DND-41 (cell line): ENCODE results near the gene GYS1.
"Not testable (repeated sequence)": the region's sequence is repeated elsewhere in the genome, so short reads cannot be mapped to it uniquely, and the experiment has no call there.

ENCODE experiments used
- ATAC-seq: fragments of 200-7000 bp; cut with Tn5 transposase; 3 replicates; pipeline ENCODE4 v1.9.1; 2021; ENCODE audit warnings: low read depth; ENCODE audit not compliant: insufficient read depth
- DNase-seq: peaks from one replicate; pipeline ENCODE4 v3.0.0-alpha.2; 2020
- H2AFZ ChIP-seq: 2 replicates; pipeline ENCODE4 v1.6.0; 2012; ENCODE audit warnings: low read depth, low read length
- H3K27ac ChIP-seq: 2 replicates; pipeline ENCODE4 v1.5.1; 2012; ENCODE audit warnings: low read length, inconsistent platforms
- H3K27me3 ChIP-seq: fragments of 200-600 bp; sonication (generic); 2 replicates; pipeline ENCODE4 v1.6.0; 2012; ENCODE audit warnings: low read length, mild to moderate bottlenecking, inconsistent platforms; ENCODE audit not compliant: insufficient read depth, poor library complexity
- H3K36me3 ChIP-seq: 2 replicates; pipeline ENCODE4 v1.5.1; 2012; ENCODE audit warnings: low read length, inconsistent platforms; ENCODE audit not compliant: insufficient read depth
- H3K4me1 ChIP-seq: 2 replicates; pipeline ENCODE4 v1.5.1; 2012; ENCODE audit warnings: mild to moderate bottlenecking, low read length; ENCODE audit not compliant: insufficient read depth
- H3K4me2 ChIP-seq: 2 replicates; pipeline ENCODE4 v1.6.0; 2012; ENCODE audit warnings: mild to moderate bottlenecking, moderate library complexity, low read length, inconsistent platforms; ENCODE audit not compliant: insufficient read depth
- H3K4me3 ChIP-seq, 2 experiments: fragments of 200-600 bp in 1 of 2; shearing (Covaris generic) in 1 of 2; 2 replicates each; pipeline ENCODE4 v1.5.1; 2012 to 2016; ENCODE audit warnings: inconsistent platforms in 2 of 2, low read length in 2 of 2, mild to moderate bottlenecking in 2 of 2, low read depth in 1 of 2, moderate library complexity in 1 of 2
- H3K79me2 ChIP-seq: 2 replicates; pipeline ENCODE4 v1.6.0; 2012; ENCODE audit warnings: low read length, inconsistent platforms; ENCODE audit not compliant: insufficient read depth
- H3K9ac ChIP-seq: 2 replicates; pipeline ENCODE4 v1.6.0; 2012; ENCODE audit warnings: low read depth, mild to moderate bottlenecking, inconsistent platforms, low read length, moderate library complexity
- H3K9me3 ChIP-seq: 2 replicates; pipeline ENCODE4 v1.5.1; 2012; ENCODE audit warnings: low read length, moderate library complexity, mild to moderate bottlenecking, inconsistent platforms; ENCODE audit not compliant: insufficient read depth, severe bottlenecking
- H4K20me1 ChIP-seq: 2 replicates; pipeline ENCODE4 v1.6.0; 2012; ENCODE audit warnings: low read length; ENCODE audit not compliant: insufficient read depth
- CTCF ChIP-seq: IDR thresholded peaks from 2 replicates; pipeline ENCODE4 v1.5.1; 2012; ENCODE audit warnings: borderline replicate concordance, low read length, moderate library complexity, mild to moderate bottlenecking; ENCODE audit not compliant: poor library complexity, severe bottlenecking; ENCODE audit errors: extremely low read depth
- EZH2 ChIP-seq: IDR thresholded peaks from 3 replicates; pipeline ENCODE4 v1.6.1; 2012; ENCODE audit warnings: borderline replicate concordance, low read depth, mild to moderate bottlenecking, moderate library complexity, low read length, inconsistent platforms; ENCODE audit not compliant: severe bottlenecking

Gene GYS1

GRCh38 chr19:48921721-48922500, 71.2 kb downstream of the GYS1 start:
- Histone ChIP-seq H3K27me3 (no peaks in the 10 kb centered on the region), H3K4me3 (no peak overlapping the region), H3K79me2 (no peaks in the 10 kb centered on the region), H3K9ac (no peak overlapping the region), H4K20me1 (0 out of 2 replicates have a peak, but pooled peaks cover 4% of the 10 kb centered on the region), H3K4me2 (no peak overlapping the region), H3K4me1 (no peaks in the 10 kb centered on the region), H3K9me3 (no peaks in the 10 kb centered on the region), H3K36me3 (peaks cover 47% of the 10 kb centered on the region), H2AFZ (no peak overlapping the region), H3K27ac (no peak overlapping the region)
- DNase-seq: no peak
- ATAC-seq: no peak
- TF ChIP-seq EZH2: no peak
- no peak for TF ChIP-seq CTCF

GRCh38 chr19:48920949-48921348, 72.2 kb downstream of the GYS1 start:
- Histone ChIP-seq H2AFZ (no peak overlapping the region), H3K27ac (no peak overlapping the region), H3K36me3 (peaks cover 53% of the 10 kb centered on the region), H3K4me2 (no peak overlapping the region), H3K79me2 (no peaks in the 10 kb centered on the region), H4K20me1 (0 out of 2 replicates have a peak, but pooled peaks cover 4% of the 10 kb centered on the region), H3K4me1 (no peaks in the 10 kb centered on the region), H3K4me3 (no peak overlapping the region), H3K9ac (no peak overlapping the region), H3K9me3 (no peaks in the 10 kb centered on the region), H3K27me3 (no peaks in the 10 kb centered on the region)
- no peak for DNase-seq
- TF ChIP-seq EZH2 (no peak), CTCF (no peak)
- ATAC-seq: no peak

- not testable (repeated sequence) for H3K9ac ChIP-seq, H3K27ac ChIP-seq, H3K4me1 ChIP-seq, H2AFZ ChIP-seq, H3K27me3 ChIP-seq, H3K79me2 ChIP-seq, H3K4me2 ChIP-seq, ATAC-seq, H4K20me1 ChIP-seq, DNase-seq, H3K4me3 ChIP-seq, H3K9me3 ChIP-seq
- peaks cover 63% of the 10 kb centered on the region for H3K36me3 ChIP-seq
Measured at GRCh38 chr19:48919271-48919670, 73.8 kb downstream of the GYS1 start.

- H3K4me2 ChIP-seq: no peak overlapping the region
- ATAC-seq: peak; percentile 77
Measured at GRCh38 chr19:48918801-48919247, 74.3 kb downstream of the GYS1 start.

More at GRCh38 chr19:48918801-48919247, 74.3 kb downstream of the GYS1 start:
- Histone ChIP-seq H3K36me3 (peaks cover 66% of the 10 kb centered on the region), H2AFZ (no peak overlapping the region), H3K9me3 (no peaks in the 10 kb centered on the region), H3K4me1 (no peaks in the 10 kb centered on the region), H3K4me3 (no peak overlapping the region), H4K20me1 (0 out of 2 replicates have a peak, but pooled peaks cover 4% of the 10 kb centered on the region), H3K79me2 (no peaks in the 10 kb centered on the region), H3K9ac (no peak overlapping the region), H3K27me3 (no peaks in the 10 kb centered on the region), H3K27ac (no peak overlapping the region)
- DNase-seq: peak; percentile 38
- TF ChIP-seq EZH2: no peak
- TF ChIP-seq CTCF: no peak
